ENCODE measurements around the gene ABR. TPM values are rescaled to one million over a fixed set of nuclear protein-coding genes. Genes with fewer than 3 reads are reported as not detected.
A peak's percentile ranks its signal among the peaks of the same experiment; 100 is the strongest.

Gene ABR
- total RNA-seq, 4 donors from 2014 or later: 78.0 to 208 (median 106) TPM

GRCh38 chr17:1110862-1111598, 68.8 kb downstream of the ABR start:
- TF ChIP-seq POLR2AphosphoS5 (IDR thresholded peaks at IDR 0.05) (no peak), POLR2A (IDR thresholded peaks at IDR 0.05) (no peak), EP300 (IDR thresholded peaks at IDR 0.05) (no peak)
- TF ChIP-seq, protein P1, sequence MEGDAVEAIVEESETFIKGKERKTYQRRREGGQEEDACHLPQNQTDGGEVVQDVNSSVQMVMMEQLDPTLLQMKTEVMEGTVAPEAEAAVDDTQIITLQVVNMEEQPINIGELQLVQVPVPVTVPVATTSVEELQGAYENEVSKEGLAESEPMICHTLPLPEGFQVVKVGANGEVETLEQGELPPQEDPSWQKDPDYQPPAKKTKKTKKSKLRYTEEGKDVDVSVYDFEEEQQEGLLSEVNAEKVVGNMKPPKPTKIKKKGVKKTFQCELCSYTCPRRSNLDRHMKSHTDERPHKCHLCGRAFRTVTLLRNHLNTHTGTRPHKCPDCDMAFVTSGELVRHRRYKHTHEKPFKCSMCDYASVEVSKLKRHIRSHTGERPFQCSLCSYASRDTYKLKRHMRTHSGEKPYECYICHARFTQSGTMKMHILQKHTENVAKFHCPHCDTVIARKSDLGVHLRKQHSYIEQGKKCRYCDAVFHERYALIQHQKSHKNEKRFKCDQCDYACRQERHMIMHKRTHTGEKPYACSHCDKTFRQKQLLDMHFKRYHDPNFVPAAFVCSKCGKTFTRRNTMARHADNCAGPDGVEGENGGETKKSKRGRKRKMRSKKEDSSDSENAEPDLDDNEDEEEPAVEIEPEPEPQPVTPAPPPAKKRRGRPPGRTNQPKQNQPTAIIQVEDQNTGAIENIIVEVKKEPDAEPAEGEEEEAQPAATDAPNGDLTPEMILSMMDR (IDR thresholded peaks at IDR 0.05): no peak
- peak overlapping the region; percentile 94 for H3K27ac ChIP-seq
- H3K4me3 ChIP-seq: no peak overlapping the region
- H3K27me3 ChIP-seq: no peaks in the 10 kb centered on the region
- H3K9me3 ChIP-seq: no peaks in the 10 kb centered on the region
- H3K4me1 ChIP-seq: peaks cover 73% of the 10 kb centered on the region
- DNase-seq (ENCODE audit: low spot score in 2 of 2): peak in 1 of 2 donors; percentile 85
- 57% methylated on average over 10 of the region's 19 CpGs for WGBS
- no peaks in the 10 kb centered on the region for H3K36me3 ChIP-seq

DNA sequence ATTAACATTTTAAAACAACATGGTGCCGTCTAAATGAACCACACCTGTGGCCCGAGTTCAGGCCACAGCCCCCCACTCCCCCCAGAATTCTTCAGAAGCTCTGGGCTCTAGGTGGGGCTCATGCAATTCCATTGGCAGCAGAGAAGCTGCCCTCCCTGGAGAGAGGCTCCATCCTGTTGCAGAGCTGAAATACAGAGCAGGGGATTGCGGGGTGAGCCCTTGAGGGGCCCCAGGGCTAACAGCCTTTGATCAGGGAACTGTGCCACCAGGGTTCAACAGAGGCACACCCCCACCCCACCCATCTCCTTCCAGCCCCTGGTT, 69.3 kb downstream of the ABR start:
- no peak overlapping the region for H3K4me3 ChIP-seq
- H3K27me3 ChIP-seq: no peaks in the 10 kb centered on the region
- peak overlapping the region; percentile 94 for H3K27ac ChIP-seq
- DNase-seq (ENCODE audit: low spot score in 2 of 2): no peak
- 34% methylated on average over 3 of the region's 3 CpGs for WGBS
- no peaks in the 10 kb centered on the region for H3K36me3 ChIP-seq
- no peak for TF ChIP-seq EP300 (IDR thresholded peaks at IDR 0.05)
- no peak for TF ChIP-seq POLR2AphosphoS5 (IDR thresholded peaks at IDR 0.05)
- H3K4me1 ChIP-seq: peaks cover 73% of the 10 kb centered on the region
- no peaks in the 10 kb centered on the region for H3K9me3 ChIP-seq

DNA sequence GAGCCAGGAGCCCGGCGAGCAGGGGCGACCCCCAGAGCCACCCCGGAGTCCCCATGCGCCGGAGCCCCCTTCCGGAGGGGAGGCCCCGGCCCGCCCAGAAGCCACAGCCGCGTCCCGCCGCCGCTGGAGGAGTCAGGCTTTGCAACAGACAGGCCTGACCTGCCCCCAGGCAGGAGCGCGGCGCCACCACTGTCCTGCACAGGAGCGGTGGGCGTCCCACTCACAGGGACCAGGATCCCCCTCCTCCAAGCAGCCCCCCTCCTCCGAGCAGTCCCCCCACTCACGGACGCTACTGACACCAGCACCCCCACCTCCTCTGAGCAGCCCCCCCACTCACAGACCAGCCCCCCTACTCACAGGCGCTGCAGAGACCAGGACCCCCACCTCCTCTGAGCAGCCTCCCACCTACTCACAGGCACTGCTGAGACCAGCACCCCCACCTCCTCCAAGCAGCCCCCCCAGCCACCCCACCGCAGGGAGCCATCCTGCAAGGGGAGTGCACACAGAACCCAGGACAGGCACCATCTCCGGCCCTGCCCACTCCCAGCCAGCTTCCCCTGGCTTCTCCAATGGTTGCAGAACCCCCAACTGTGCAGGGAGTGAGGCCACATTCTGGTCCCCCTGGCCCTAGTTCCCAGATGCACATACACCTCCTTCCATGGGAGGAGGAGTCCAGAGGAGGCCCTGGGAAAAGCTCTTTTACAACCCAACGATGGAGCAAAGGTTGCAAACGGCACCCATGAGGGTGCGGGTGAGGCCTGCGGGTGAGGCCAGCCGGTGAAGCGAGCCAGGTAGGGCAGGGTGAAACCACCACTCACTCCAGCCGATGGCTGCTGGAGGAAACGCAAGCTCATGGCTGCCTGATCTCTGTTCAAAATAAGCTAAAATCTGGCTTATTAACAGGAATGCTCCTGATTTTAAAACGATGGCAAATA, 69.9 kb downstream of the ABR start:
- H3K4me3 ChIP-seq: peak overlapping the region; percentile 88
- no peaks in the 10 kb centered on the region for H3K27me3 ChIP-seq
- no peaks in the 10 kb centered on the region for H3K9me3 ChIP-seq
- no peaks in the 10 kb centered on the region for H3K36me3 ChIP-seq
- peak overlapping the region; percentile 94 for H3K27ac ChIP-seq
- DNase-seq (ENCODE audit: low spot score in 2 of 2): peak in 1 of 2 donors; percentile 70
- peaks cover 68% of the 10 kb centered on the region for H3K4me1 ChIP-seq
- TF ChIP-seq POLR2AphosphoS5 (IDR thresholded peaks at IDR 0.05): no peak
- TF ChIP-seq EP300 (IDR thresholded peaks at IDR 0.05): no peak
- TF ChIP-seq, protein P1 (IDR thresholded peaks at IDR 0.05): no peak
- TF ChIP-seq POLR2A (IDR thresholded peaks at IDR 0.05): no peak
- WGBS: 41% methylated on average over 5 of the region's 34 CpGs

DNA sequence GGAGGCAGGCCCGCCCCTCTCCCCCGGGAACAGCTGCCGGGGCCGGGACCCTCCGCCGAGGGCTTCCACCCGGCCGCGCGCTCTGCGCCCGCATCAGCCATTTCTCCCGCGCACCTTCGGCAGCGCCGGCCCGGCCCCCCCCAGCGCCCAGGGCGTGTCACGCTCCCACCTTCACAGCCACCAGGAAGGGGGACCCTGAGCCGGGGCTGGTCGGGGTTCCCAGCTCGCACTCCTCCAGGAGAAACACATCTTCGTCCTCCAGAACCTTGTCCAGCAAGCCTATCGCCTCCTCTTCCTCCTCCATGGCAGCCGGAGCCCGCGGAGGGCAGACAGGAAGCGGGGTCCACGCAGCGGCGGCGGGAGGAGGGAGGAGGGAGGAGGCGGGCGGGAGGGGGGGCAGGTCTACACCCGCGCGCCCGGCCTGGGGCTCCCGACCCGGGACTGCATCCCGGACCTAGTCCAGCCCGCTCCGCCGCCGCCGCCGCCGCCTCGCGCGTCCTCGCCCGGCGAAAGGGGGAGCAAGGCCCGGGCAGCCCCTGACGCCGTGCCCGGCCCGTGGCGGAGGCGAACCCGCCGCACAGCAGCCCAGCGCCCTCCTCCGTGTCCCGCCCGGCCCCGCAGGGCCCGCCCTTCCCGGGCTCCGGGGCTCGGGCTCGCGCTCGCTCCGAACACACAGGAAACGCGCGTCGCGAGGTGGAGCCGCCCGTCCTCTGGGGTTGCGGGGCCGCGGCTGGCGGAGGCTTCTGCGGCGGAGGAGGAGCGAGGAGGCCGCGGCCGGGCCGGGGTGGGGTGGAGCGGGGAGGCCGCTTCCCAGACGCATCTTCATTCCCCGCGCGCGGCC, 70.8 kb downstream of the ABR start:
- no CpG with 5 or more reads among the region's 103 CpGs for WGBS
- Histone ChIP-seq H3K27ac (peak overlapping the region; percentile 94), H3K36me3 (peaks cover 4% of the 10 kb centered on the region), H3K9me3 (no peaks in the 10 kb centered on the region), H3K4me1 (peaks cover 70% of the 10 kb centered on the region), H3K4me3 (peak overlapping the region; percentile 88), H3K27me3 (no peaks in the 10 kb centered on the region)
- TF ChIP-seq POLR2A (IDR thresholded peaks at IDR 0.05) (peak in 1 of 2 donors; percentile 45), POLR2AphosphoS5 (IDR thresholded peaks at IDR 0.05) (no peak)
- no peak for DNase-seq (ENCODE audit: low spot score in 2 of 2)

GRCh38 chr17:1108478-1108764, 71.4 kb downstream of the ABR start:
- H3K4me3 ChIP-seq: peak overlapping the region; percentile 88
- peaks cover 70% of the 10 kb centered on the region for H3K4me1 ChIP-seq
- 0% methylated on average over 2 of the region's 16 CpGs for WGBS
- H3K27ac ChIP-seq: peak overlapping the region; percentile 94
- H3K9me3 ChIP-seq: no peaks in the 10 kb centered on the region
- peaks cover 5% of the 10 kb centered on the region for H3K36me3 ChIP-seq
- no peaks in the 10 kb centered on the region for H3K27me3 ChIP-seq
- TF ChIP-seq, protein P1 (IDR thresholded peaks at IDR 0.05): no peak
- TF ChIP-seq POLR2A (IDR thresholded peaks at IDR 0.05): no peak
- TF ChIP-seq POLR2AphosphoS5 (IDR thresholded peaks at IDR 0.05): no peak
- TF ChIP-seq EP300 (IDR thresholded peaks at IDR 0.05): no peak
- DNase-seq (ENCODE audit: low spot score in 2 of 2): no peak

All from suprapubic skin (tissue), 4 donors.